Measurements from ENCODE around the gene ABCF3. TPM values are rescaled to one million over a fixed set of nuclear protein-coding genes. Genes with fewer than 3 reads are reported as not detected.

ABCF3 gene
- total and polyA plus RNA-seq, 4 donors = 28.1 to 59.2 (median 33.7) TPM

DNA sequence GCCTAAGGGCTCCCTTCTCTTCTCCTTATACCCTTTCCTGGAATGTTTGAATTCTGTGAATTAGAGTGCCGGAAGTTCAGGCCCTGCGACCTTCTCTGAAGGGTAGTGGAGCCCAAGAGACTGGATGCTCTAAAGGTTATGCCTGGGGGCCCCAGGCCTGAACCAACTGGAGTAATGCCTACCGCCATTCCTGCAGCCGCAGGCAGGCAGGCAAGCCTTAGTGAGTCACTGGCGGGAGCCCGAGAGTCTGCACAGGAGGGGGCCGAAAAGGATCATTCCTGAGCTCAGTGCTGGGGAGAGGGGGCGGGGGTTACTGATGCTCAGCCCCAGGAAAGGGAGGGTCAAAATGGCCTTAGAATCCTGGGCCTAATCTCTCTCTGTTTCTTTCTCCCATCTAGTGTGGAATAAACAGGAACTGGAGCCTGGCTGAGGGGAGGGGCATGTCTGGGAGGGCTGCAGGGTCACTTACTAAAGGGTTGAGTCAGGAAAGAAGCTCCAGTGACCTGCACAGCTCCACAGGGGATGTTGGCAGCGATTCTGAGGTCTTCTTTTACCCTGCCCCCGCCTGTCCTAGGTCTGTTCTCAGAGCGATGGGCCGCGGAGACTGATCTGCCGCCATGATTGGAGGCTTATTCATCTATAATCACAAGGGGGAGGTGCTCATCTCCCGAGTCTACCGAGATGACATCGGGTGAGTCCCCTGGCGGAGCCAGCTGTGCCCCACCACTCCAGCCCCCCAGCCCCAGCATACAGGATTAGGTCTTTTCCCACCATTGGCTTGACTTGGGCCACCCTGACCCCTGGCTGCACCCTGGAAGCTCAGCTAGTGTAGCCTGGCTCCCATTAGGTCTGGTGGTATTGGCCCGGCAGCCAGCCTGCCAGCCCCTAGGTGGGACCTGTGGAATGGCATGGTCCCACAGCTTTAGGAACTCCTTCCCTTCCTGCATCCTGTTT is 9.3 kb upstream of the ABCF3 start (continued):
- TF ChIP-seq, protein P1, sequence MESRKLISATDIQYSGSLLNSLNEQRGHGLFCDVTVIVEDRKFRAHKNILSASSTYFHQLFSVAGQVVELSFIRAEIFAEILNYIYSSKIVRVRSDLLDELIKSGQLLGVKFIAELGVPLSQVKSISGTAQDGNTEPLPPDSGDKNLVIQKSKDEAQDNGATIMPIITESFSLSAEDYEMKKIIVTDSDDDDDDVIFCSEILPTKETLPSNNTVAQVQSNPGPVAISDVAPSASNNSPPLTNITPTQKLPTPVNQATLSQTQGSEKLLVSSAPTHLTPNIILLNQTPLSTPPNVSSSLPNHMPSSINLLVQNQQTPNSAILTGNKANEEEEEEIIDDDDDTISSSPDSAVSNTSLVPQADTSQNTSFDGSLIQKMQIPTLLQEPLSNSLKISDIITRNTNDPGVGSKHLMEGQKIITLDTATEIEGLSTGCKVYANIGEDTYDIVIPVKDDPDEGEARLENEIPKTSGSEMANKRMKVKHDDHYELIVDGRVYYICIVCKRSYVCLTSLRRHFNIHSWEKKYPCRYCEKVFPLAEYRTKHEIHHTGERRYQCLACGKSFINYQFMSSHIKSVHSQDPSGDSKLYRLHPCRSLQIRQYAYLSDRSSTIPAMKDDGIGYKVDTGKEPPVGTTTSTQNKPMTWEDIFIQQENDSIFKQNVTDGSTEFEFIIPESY (IDR thresholded peaks at IDR 0.05) = no peak
- TF ChIP-seq EGR1 (IDR thresholded peaks at IDR 0.05; ENCODE audit: low read depth in 2 of 2) (no peak), HNF4A (conservative IDR thresholded peaks at IDR 0.05) (no peak), RAD21 (IDR thresholded peaks at IDR 0.05) (no peak), RXRA (IDR thresholded peaks at IDR 0.05) (peak in 1 of 2 donors; percentile 27), NR2F2 (IDR thresholded peaks at IDR 0.05) (peak; percentile 68), FOXA1 (IDR thresholded peaks at IDR 0.05) (no peak), TAF1 (conservative IDR thresholded peaks at IDR 0.05) (no peak), YY1 (IDR thresholded peaks at IDR 0.05) (peak; percentile 47)
- TF ChIP-seq, protein P2, sequence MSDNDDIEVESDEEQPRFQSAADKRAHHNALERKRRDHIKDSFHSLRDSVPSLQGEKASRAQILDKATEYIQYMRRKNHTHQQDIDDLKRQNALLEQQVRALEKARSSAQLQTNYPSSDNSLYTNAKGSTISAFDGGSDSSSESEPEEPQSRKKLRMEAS (IDR thresholded peaks at IDR 0.05) = no peak

DNA sequence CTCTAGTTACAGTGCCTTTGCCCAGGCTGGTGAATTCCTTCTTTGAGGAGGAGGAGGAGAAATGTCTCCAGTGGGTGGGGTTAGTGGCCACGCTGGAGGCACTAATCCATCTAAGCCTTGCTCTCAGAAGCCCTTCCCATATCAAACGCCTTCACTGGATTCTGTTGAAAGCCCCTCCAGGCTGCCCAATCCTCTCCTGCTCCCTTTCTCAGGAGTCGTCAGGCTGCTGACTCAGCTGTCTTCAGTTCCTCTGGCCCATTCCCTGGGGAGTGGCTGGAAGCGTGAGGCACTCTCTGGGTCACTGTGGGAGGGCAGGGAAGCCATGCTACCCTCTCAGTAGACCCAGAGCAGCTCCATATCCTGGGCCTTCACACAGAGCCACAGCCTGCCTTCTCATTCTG is 8.7 kb upstream of the ABCF3 start:
- no peaks in the 10 kb centered on the region for H3K27me3 ChIP-seq (ENCODE audit: control insufficient read depth in 4 of 4, insufficient read depth in 4 of 4, low read length in 3 of 4)
- TF ChIP-seq EGR1 (IDR thresholded peaks at IDR 0.05; ENCODE audit: low read depth in 2 of 2) (no peak), JUND (IDR thresholded peaks at IDR 0.05) (no peak), YY1 (IDR thresholded peaks at IDR 0.05) (no peak), FOXA1 (IDR thresholded peaks at IDR 0.05) (no peak), TAF1 (conservative IDR thresholded peaks at IDR 0.05) (no peak), SP1 (IDR thresholded peaks at IDR 0.05) (no peak), FOXA2 (IDR thresholded peaks at IDR 0.05) (no peak), HNF4G (IDR thresholded peaks at IDR 0.05) (no peak)
- TF ChIP-seq, protein P3, sequence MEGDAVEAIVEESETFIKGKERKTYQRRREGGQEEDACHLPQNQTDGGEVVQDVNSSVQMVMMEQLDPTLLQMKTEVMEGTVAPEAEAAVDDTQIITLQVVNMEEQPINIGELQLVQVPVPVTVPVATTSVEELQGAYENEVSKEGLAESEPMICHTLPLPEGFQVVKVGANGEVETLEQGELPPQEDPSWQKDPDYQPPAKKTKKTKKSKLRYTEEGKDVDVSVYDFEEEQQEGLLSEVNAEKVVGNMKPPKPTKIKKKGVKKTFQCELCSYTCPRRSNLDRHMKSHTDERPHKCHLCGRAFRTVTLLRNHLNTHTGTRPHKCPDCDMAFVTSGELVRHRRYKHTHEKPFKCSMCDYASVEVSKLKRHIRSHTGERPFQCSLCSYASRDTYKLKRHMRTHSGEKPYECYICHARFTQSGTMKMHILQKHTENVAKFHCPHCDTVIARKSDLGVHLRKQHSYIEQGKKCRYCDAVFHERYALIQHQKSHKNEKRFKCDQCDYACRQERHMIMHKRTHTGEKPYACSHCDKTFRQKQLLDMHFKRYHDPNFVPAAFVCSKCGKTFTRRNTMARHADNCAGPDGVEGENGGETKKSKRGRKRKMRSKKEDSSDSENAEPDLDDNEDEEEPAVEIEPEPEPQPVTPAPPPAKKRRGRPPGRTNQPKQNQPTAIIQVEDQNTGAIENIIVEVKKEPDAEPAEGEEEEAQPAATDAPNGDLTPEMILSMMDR (IDR thresholded peaks at IDR 0.05; ENCODE audit: low read depth, low read length, missing input control) = no peak
- TF ChIP-seq, protein P1 (IDR thresholded peaks at IDR 0.05) = no peak
- TF ChIP-seq, protein P2 (IDR thresholded peaks at IDR 0.05) = no peak
- 68% methylated on average over 4 of the region's 4 CpGs for WGBS
- no peaks in the 10 kb centered on the region for H3K9me3 ChIP-seq (ENCODE audit: control insufficient read depth in 4 of 4, low read length in 3 of 4)
- no peak overlapping the region for H3K4me3 ChIP-seq (ENCODE audit: low read depth in 1 of 3, low read length in 3 of 3)
- H3K4me1 ChIP-seq (ENCODE audit: control insufficient read depth in 4 of 4, insufficient read depth in 4 of 4, low read length in 3 of 4) = peaks cover 6 to 29% (median 19%) of the 10 kb centered on the region in 4 donors
- H3K27ac ChIP-seq (ENCODE audit: low read depth in 1 of 2, low read length in 2 of 2) = peak overlapping the region; percentile 28 to 33
- H3K36me3 ChIP-seq (ENCODE audit: control insufficient read depth in 4 of 4, insufficient read depth in 3 of 4, low read depth in 1 of 4, low read length in 3 of 4) = peaks cover 17 to 49% (median 31%) of the 10 kb centered on the region in 4 donors
- H3K9ac ChIP-seq (ENCODE audit: low read depth in 1 of 2, low read length in 2 of 2) = no peak overlapping the region
- DNase-seq (ENCODE audit: low spot score) = no peak
